HepG2 (cell line): ENCODE results near the gene RPTOR. TPM values are rescaled to one million over a fixed set of nuclear protein-coding genes. Genes with fewer than 3 reads are reported as not detected.

ENCODE experiments used
- ATAC-seq: fragments of 200-7000 bp; cut with Tn5 transposase; 3 replicates; pipeline ENCODE4 v1.9.1; 2020; ENCODE audit warnings: mild to moderate bottlenecking, moderate library complexity
- BruUV-seq: library from RNA; stranded (reverse); fragments of 400-500 nt; replicated peaks from 2 replicates; lab custom pipeline; 2021; lab: Mats Ljungman, UMichigan
- CTCF ChIA-PET: fragments of 300-600 bp; formaldehyde crosslinking; extraction: SDS; loops from one replicate; lab custom pipeline; 2021; ENCODE audit warnings: low total read pairs, inconsistent platforms, low intra/inter-chr PET ratio; lab: Yijun Ruan, JAX
- POLR2A ChIA-PET: fragments of 350-600 bp; sonication (Branson Sonifier 250); formaldehyde crosslinking; loops from one replicate; lab custom pipeline; 2020; ENCODE audit warnings: antibody characterized with exemption, inconsistent platforms; lab: Yijun Ruan, JAX
- DNase-seq: peaks from one replicate; pipeline ENCODE4 v3.0.0-alpha.2; 2015; ENCODE audit warnings: low spot score
- FAIRE-seq: peaks from 3 replicates; lab custom pipeline; 2011; peaks lifted over from hg19 to GRCh38; lab: Jason Lieb, UNC
- H2AFZ ChIP-seq: one replicate; pipeline ENCODE4 v1.6.1; 2011; ENCODE audit warnings: low read length, inconsistent platforms
- H3K27ac ChIP-seq: fragments of 300-600 bp; 3 replicates; pipeline ENCODE4 v1.8.0; 2011; ENCODE audit warnings: mixed run types, mild to moderate bottlenecking, mixed read lengths, low read length, inconsistent platforms; ENCODE audit not compliant: insufficient read depth; ENCODE audit errors: extremely low read length
- H3K27me3 ChIP-seq, 2 experiments: fragments of 200-600 bp in 1 of 2; 2 replicates in 1 of 2; 3 replicates in 1 of 2; pipeline versions ENCODE4 v1.6.0 to v1.8.0; 2011; ENCODE audit warnings: low read length in 2 of 2, mild to moderate bottlenecking in 2 of 2, moderate library complexity in 2 of 2, inconsistent platforms in 1 of 2; ENCODE audit not compliant: insufficient read depth in 2 of 2, control insufficient read depth in 1 of 2
- H3K36me3 ChIP-seq, 2 experiments: fragments of 200-600 bp in 1 of 2; replicated peaks in 1 of 2; 2 replicates in 1 of 2; 3 replicates in 1 of 2; pipeline versions ENCODE4 v1.5.1 to v1.8.0; 2011; ENCODE audit warnings: low read length in 2 of 2, inconsistent platforms in 1 of 2; ENCODE audit not compliant: insufficient read depth in 2 of 2, control insufficient read depth in 1 of 2
- H3K4me1 ChIP-seq: 2 replicates; pipeline ENCODE4 v1.5.1; 2012; ENCODE audit warnings: low read length, inconsistent platforms; ENCODE audit not compliant: insufficient read depth
- H3K4me2 ChIP-seq: 2 replicates; pipeline ENCODE4 v1.6.0; 2011; ENCODE audit warnings: low read depth, low read length, inconsistent platforms
- H3K4me3 ChIP-seq, 3 experiments: fragments of 200-600 bp in 1 of 3; sonication (generic), shearing (Covaris generic) in 1 of 3; replicated peaks in 1 of 3; 2 replicates each; pipeline ENCODE4 v1.5.1; 2011 to 2016; ENCODE audit warnings: low read length in 3 of 3, inconsistent platforms in 2 of 3, low read depth in 2 of 3, mild to moderate bottlenecking in 2 of 3, control low read depth in 1 of 3, mixed read lengths in 1 of 3; ENCODE audit not compliant: insufficient read depth in 1 of 3
- H3K79me2 ChIP-seq: one replicate; pipeline ENCODE4 v1.6.1; 2011; ENCODE audit warnings: low read length, inconsistent platforms; ENCODE audit not compliant: insufficient read depth
- H3K9ac ChIP-seq: 2 replicates; pipeline ENCODE4 v1.6.0; 2011; ENCODE audit warnings: mild to moderate bottlenecking, low read depth, low read length, inconsistent platforms; ENCODE audit not compliant: insufficient read depth
- H3K9me3 ChIP-seq: 2 replicates; pipeline ENCODE4 v1.5.1; 2012; ENCODE audit warnings: mild to moderate bottlenecking, low read length
- H4K20me1 ChIP-seq: 2 replicates; pipeline ENCODE4 v1.6.0; 2011; ENCODE audit warnings: inconsistent platforms, mild to moderate bottlenecking, low read length, moderate library complexity; ENCODE audit not compliant: insufficient read depth
- DNMT1 ChIP-seq: sonication (generic); formaldehyde crosslinking; IDR thresholded peaks from 2 replicates; pipeline ENCODE4 v1.5.1; 2020; ENCODE audit warnings: mild to moderate bottlenecking, missing genetic modification reagents
- HNF4G ChIP-seq, 2 experiments: sonication (generic) in 1 of 2; formaldehyde crosslinking in 1 of 2; IDR thresholded peaks; 2 replicates each; pipeline versions ENCODE4 v1.4.0 to v1.6.1; 2011 to 2020; ENCODE audit warnings: borderline replicate concordance in 2 of 2, low read depth in 2 of 2, mild to moderate bottlenecking in 2 of 2, low read length in 1 of 2, missing genetic modification reagents in 1 of 2, moderate library complexity in 1 of 2
- SMAD9 ChIP-seq: sonication (generic); formaldehyde crosslinking; IDR thresholded peaks from 2 replicates; pipeline ENCODE4 v1.5.1; 2020; ENCODE audit warnings: mild to moderate bottlenecking, missing genetic modification reagents
- SMARCC2 ChIP-seq: fragments of 450-650 bp; IDR thresholded peaks from 2 replicates; pipeline ENCODE4 v1.6.1; 2017; ENCODE audit warnings: antibody characterized with exemption, mild to moderate bottlenecking
- SMYD3 ChIP-seq: sonication (generic); formaldehyde crosslinking; IDR thresholded peaks from 2 replicates; pipeline ENCODE4 v1.8.1; 2023; ENCODE audit warnings: mild to moderate bottlenecking, missing genetic modification reagents
- ZNF124 ChIP-seq: sonication (generic); formaldehyde crosslinking; IDR thresholded peaks from 2 replicates; pipeline ENCODE4 v1.4.0; 2020; ENCODE audit warnings: missing genetic modification reagents
- WGBS: methylation state at CpG from one replicate; pipeline ENCODE4 v1.1.6; 2017; ENCODE audit warnings: low lambda C conversion rate; 5-methylcytosine and 5-hydroxymethylcytosine counted together
- in situ Hi-C: cut with HindIII; loops from 2 replicates; pipeline ENCODE4 v1.10.0; 2017; ENCODE audit warnings: low pct_unique_long_range_greater_than_20kb; ENCODE audit not compliant: extremely low pct_ligation_motif_present
- intact Hi-C: fragments of 100-400 bp; cut with micrococcal nuclease; formaldehyde crosslinking; loops from one replicate; pipeline ENCODE4 v1.10.0; 2022; ENCODE audit not compliant: unreplicated experiment
- polyA plus RNA-seq, 8 experiments: library from polyadenylated mRNA; depleted of rRNA in 3 of 8; stranded (reverse) in 7 of 8; unstranded in 1 of 8; fragments of >200 nt; fragmentation: Illumina TruSeq in 4 of 8; extraction: Trizol in 4 of 8; gene quantifications; 2 replicates each; pipeline versions ENCODE4 v1.2.1 to v1.2.3, GENCODE V29; 2011 to 2016; ENCODE audit warnings: low read depth in 4 of 8, missing spikeins in 1 of 8, mixed read lengths in 1 of 8; ENCODE audit not compliant: insufficient read depth in 1 of 8
- total RNA-seq, 5 experiments: library from RNA; depleted of rRNA; stranded (reverse); fragments of >200 nt; fragmentation: Illumina TruSeq; extraction: Trizol; gene quantifications; 2 replicates each; pipeline ENCODE4 v1.2.3, GENCODE V29; 2016; ENCODE audit warnings: low read depth in 1 of 5

Gene RPTOR
- total and polyA plus RNA-seq, 2 of the 13 experiments (the other 11 are each of a cell fraction or from before 2014, with no cell fraction given) = 6.6 to 25.3 TPM

DNA sequence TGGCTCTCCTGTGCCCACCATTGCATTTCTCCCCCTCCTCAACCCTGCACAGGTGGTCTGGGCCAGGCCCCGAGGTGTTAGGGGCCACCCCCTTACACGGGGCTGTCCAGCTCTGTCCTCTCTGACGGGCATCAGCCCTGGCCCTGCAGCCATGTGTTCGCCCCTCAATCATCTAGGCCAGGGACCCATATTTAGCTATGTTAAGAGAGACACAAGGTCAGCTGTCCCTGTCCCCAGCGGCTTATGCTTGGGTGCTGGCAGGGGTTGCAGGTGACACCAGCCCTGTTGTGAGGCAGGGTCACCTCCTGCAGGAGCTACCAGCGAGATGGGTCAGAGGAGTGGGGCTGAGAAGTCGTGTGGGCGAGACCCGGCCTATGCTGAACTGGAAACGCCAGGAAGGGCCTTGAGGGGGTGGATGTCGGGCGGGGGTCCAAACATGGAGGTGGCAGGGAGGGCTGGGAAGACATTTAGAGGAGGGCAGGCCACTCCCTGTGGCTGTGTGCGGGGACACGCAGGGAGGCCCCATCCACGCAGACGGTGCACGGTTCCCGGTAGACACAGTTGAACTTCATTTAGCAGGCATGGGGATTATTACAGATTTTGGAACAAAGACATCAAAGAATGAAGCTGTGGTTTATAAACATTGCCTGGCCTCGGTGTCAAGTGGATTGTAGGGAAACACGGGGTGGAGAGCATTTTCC, 313.8 kb downstream of the RPTOR start:
- CTCF ChIA-PET = no interaction called here
- in situ Hi-C loops (no loop called here), intact Hi-C loops (no loop called here)
- peaks cover 25 to 30% of the 10 kb centered on the region in 2 experiments for H3K36me3 ChIP-seq
- no peak overlapping the region for H3K9ac ChIP-seq
- H3K4me1 ChIP-seq = peaks cover 8% of the 10 kb centered on the region; the same call in 1 of the 2 replicates
- no peak overlapping the region for H3K4me3 ChIP-seq
- no TSS peak for BruUV-seq
- no peak for FAIRE-seq
- H4K20me1 ChIP-seq = no peaks in the 10 kb centered on the region
- no peak for TF ChIP-seq SMARCC2
- no peak for TF ChIP-seq HNF4G (IDR thresholded peaks at IDR 0.05; ENCODE audit: borderline replicate concordance, low read depth, low read length)
- TF ChIP-seq HNF4G (CRISPR knock-in tag; IDR thresholded peaks at IDR 0.05; ENCODE audit: borderline replicate concordance, low read depth) = no peak
- TF ChIP-seq DNMT1 = no peak
- H3K27me3 ChIP-seq = no peaks in the 10 kb centered on the region
- no peaks in the 10 kb centered on the region for H3K79me2 ChIP-seq
- DNase-seq = no peak
- ATAC-seq = no peak; the same call in 2 of the 3 replicates
- H3K9me3 ChIP-seq = no peaks in the 10 kb centered on the region
- H3K27ac ChIP-seq = no peak overlapping the region
- POLR2A ChIA-PET = no interaction called here
- no peak overlapping the region for H3K4me2 ChIP-seq
- no peak overlapping the region for H2AFZ ChIP-seq
- 97% methylated on average over 20 of the region's 20 CpGs for WGBS

DNA sequence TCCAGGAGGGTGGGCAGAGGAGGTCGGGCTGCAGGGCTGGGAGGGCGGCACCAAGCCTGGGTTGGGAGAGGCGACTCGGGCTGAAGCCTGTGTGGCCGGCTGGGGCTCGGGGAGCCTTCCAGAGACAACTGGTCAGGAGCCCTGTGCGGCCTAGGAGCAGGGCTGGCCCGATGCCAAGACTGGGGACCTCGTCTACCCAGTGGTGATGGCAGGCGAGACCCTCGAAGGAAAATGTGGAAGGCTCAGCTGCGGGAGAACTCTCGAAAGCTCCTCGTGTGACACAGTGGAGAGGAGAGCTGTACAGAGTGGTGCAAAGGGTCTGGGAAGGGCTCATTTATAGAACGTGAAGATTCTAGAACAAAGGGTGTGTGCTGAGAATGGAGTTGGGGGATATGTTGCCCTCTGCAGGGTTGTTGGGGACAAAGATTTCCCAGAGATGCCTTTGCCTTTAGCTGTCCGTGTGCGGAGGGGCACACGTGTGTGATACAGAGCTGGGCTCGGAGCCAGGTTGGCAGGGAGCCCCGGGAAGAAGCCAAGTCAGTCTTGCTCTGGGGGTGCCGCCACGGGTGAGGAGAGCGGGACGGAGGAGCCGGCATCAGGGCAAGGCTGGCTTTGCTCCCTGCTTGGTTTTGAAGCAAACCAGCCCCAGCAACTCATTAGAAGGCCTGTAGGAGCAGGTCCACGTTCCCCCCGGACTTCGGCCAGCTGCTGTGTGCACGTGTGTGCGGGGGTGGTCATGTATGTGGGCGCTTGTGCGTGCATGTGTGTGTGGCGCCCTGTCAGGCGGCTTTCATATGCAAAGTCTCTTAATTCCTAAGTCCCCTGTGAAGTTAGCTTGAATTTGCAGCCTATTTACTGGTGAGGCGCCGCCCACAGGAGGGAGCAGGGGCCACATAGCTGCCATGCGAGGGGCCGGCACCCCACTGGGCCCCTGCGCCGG, 314.6 kb downstream of the RPTOR start:
- intact Hi-C loops = no loop called here
- Histone ChIP-seq H3K79me2 (no peaks in the 10 kb centered on the region), H4K20me1 (no peaks in the 10 kb centered on the region), H3K4me3 (no peak overlapping the region), H3K27ac (no peak overlapping the region), H3K4me2 (no peak overlapping the region), H3K36me3 (peaks cover 24 to 30% of the 10 kb centered on the region in 2 experiments), H3K27me3 (no peaks in the 10 kb centered on the region), H2AFZ (no peak overlapping the region), H3K4me1 (peaks cover 8% of the 10 kb centered on the region; the same call in 1 of the 2 replicates), H3K9ac (no peak overlapping the region), H3K9me3 (no peaks in the 10 kb centered on the region)
- FAIRE-seq (no peak), ATAC-seq (no peak), DNase-seq (no peak)
- TF ChIP-seq ZNF124 (CRISPR knock-in tag) (no peak), SMAD9 (CRISPR knock-in tag) (no peak), SMYD3 (CRISPR knock-in tag) (no peak)
- WGBS = 96% methylated on average over 40 of the region's 40 CpGs
- POLR2A ChIA-PET = no interaction called here
- no TSS peak for BruUV-seq
- CTCF ChIA-PET = no interaction called here
- in situ Hi-C loops = no loop called here
